Thyroid gland (tissue), 4 donors: ENCODE data around the gene USP6.

Source experiments
- CTCF ChIP-seq, 6 experiments: fragments of 200-600 bp in 3 of 6; fragments of 450-650 bp in 3 of 6; sonication (generic) in 3 of 6; IDR thresholded peaks; one replicate each; pipeline ENCODE4 v1.5.1; 2016 to 2019; ENCODE audit warnings: antibody characterized with exemption in 6 of 6, mild to moderate bottlenecking in 2 of 6, inconsistent platforms in 1 of 6, moderate library complexity in 1 of 6
- POLR2A ChIP-seq, 2 donors: fragments of 450-650 bp; IDR thresholded peaks; one replicate each; pipeline ENCODE4 v1.6.1; 2017; ENCODE audit warnings: antibody characterized with exemption in 2 of 2, mild to moderate bottlenecking in 2 of 2, moderate library complexity in 1 of 2

GRCh38 chr17:5194346-5194745 lies 78.5 kb downstream of the USP6 start:
- TF ChIP-seq CTCF (IDR thresholded peaks at IDR 0.05), result no peak
- TF ChIP-seq POLR2A (IDR thresholded peaks at IDR 0.05), result no peak
